ENCODE results near the gene CATSPER1. TPM values are rescaled to one million over a fixed set of nuclear protein-coding genes. Genes with fewer than 3 reads are reported as not detected.

CATSPER1 gene
- total and polyA plus RNA-seq, 2 of the 13 experiments (the other 11 are each of a cell fraction or from before 2014, with no cell fraction given): 0.17 TPM; not detected in 1

DNA sequence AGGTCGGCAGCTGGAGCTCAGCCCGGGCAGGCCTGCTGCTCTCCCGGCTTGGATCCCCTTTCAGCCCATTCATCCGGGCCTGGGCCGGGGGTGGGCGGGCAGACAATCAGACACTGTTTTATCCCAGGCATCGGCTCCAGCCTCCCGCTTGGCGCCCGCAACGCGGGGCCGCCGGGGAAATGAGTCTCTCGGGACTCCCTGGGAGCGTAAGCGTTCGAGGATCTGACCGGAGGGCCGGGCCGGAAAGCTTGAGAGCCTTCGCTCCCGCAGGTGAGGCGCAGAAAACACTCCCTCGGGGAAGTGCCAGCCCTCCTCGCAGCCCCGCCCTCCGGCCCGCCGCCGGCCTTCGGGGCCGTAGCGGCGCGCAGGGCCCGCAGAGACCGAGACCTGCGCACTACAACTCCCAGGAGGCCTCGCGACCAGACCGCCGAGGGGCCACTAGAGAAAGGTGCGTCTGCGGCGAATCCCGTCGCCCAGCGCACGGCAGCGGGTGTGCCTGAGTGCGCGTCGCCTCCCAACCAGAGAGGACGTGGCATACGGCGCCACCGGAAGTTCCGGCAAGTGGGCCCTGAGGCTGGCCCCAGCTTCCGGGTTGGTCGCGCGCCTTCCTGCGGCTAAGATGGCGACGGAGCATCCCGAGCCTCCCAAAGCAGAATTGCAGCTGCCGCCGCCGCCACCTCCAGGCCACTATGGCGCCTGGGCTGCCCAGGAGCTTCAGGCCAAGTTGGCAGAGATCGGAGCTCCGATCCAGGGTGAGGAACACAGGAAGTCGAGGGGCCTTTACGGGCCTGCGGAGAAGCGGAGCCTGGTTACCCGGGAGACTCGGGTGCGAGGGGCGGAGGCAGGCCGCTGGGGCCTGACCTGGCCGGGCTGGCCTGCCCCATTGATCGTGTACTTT, 25.7 kb upstream of the CATSPER1 start, which contains the start of gene SF3B2 (continued):
- TF ChIP-seq, protein P1, sequence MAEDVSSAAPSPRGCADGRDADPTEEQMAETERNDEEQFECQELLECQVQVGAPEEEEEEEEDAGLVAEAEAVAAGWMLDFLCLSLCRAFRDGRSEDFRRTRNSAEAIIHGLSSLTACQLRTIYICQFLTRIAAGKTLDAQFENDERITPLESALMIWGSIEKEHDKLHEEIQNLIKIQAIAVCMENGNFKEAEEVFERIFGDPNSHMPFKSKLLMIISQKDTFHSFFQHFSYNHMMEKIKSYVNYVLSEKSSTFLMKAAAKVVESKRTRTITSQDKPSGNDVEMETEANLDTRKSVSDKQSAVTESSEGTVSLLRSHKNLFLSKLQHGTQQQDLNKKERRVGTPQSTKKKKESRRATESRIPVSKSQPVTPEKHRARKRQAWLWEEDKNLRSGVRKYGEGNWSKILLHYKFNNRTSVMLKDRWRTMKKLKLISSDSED (CRISPR knock-in tag; IDR thresholded peaks at IDR 0.05): no peak
- TF ChIP-seq CREBL2 (CRISPR knock-in tag; IDR thresholded peaks at IDR 0.05; ENCODE audit: borderline replicate concordance) (no peak; the same call in 1 of the 2 replicates), SIX1 (CRISPR knock-in tag; IDR thresholded peaks at IDR 0.05; ENCODE audit: borderline replicate concordance) (peak; percentile 12; the same call in 1 of the 2 replicates), ZNF563 (CRISPR knock-in tag; IDR thresholded peaks at IDR 0.05) (peak; percentile 60), ZNF841 (CRISPR knock-in tag; IDR thresholded peaks at IDR 0.05; ENCODE audit: borderline replicate concordance) (no peak), ZNF567 (CRISPR knock-in tag; IDR thresholded peaks at IDR 0.05; ENCODE audit: borderline replicate concordance) (no peak), NR2C2 (CRISPR knock-in tag; IDR thresholded peaks at IDR 0.05; ENCODE audit: borderline replicate concordance) (peak; percentile 95), MTF1 (CRISPR knock-in tag; IDR thresholded peaks at IDR 0.05) (no peak), HINFP (CRISPR knock-in tag; IDR thresholded peaks at IDR 0.05; ENCODE audit: low read depth) (0 out of 2 replicates have a peak, but pooled peaks have one; percentile 52), ZNF619 (CRISPR knock-in tag; IDR thresholded peaks at IDR 0.05) (peak; percentile 91; the same call in 1 of the 2 replicates), TBX3 (IDR thresholded peaks at IDR 0.05; ENCODE audit: borderline replicate concordance) (0 out of 2 replicates have a peak, but pooled peaks have one; percentile 13), ZNF337 (CRISPR knock-in tag; IDR thresholded peaks at IDR 0.05; ENCODE audit: borderline replicate concordance, low read depth) (peak; percentile 58; the same call in 1 of the 2 replicates), ZHX2 (IDR thresholded peaks at IDR 0.05; ENCODE audit: low read depth) (peak; percentile 88), ZHX2 (CRISPR knock-in tag; IDR thresholded peaks at IDR 0.05; ENCODE audit: borderline replicate concordance) (no peak), RFXAP (CRISPR knock-in tag; IDR thresholded peaks at IDR 0.05; ENCODE audit: borderline replicate concordance) (peak; percentile 74; the same call in 1 of the 2 replicates), ZNF547 (CRISPR knock-in tag; IDR thresholded peaks at IDR 0.05) (peak; percentile 84), HMG20B (CRISPR knock-in tag; conservative IDR thresholded peaks at IDR 0.05) (peak; percentile 48; the same call in 1 of the 2 replicates), BORCS8-MEF2B (CRISPR knock-in tag; IDR thresholded peaks at IDR 0.05) (peak; percentile 82; the same call in 1 of the 2 replicates)
